ENCODE results near the gene VWC2L.

GRCh38 chr2:214484701-214485100 is 73.8 kb downstream of the VWC2L start:
- no peak for TF ChIP-seq CTCF (IDR thresholded peaks at IDR 0.05)
- TF ChIP-seq ZFX (IDR thresholded peaks at IDR 0.05; ENCODE audit: borderline replicate concordance) = no peak
